IMR-90 (cell line): ENCODE data around the gene SERPINF2. TPM values are rescaled to one million over a fixed set of nuclear protein-coding genes. Genes with fewer than 3 reads are reported as not detected.

Experiments
- ATAC-seq: fragments of 200-7000 bp; cut with Tn5 transposase; 2 replicates; pipeline ENCODE4 v1.9.1; 2020; ENCODE audit warnings: low read depth, mild to moderate bottlenecking, moderate library complexity
- BruUV-seq: library from RNA; stranded (reverse); fragments of 400-500 nt; replicated peaks from 2 replicates; lab custom pipeline; 2021; lab: Mats Ljungman, UMichigan
- CTCF ChIA-PET: fragments of 300-600 bp; formaldehyde crosslinking; extraction: SDS; loops from one replicate; lab custom pipeline; 2021; ENCODE audit warnings: antibody characterized with exemption; lab: Yijun Ruan, JAX
- POLR2A ChIA-PET: fragments of 300-600 bp; sonication (Branson Sonifier 250); formaldehyde crosslinking; loops from one replicate; lab custom pipeline; 2022; ENCODE audit warnings: antibody characterized with exemption; ENCODE audit not compliant: unreplicated experiment; lab: Charles Lee
- DNase-seq: peaks from one replicate; pipeline ENCODE4 v3.0.0; 2013
- H2AFZ ChIP-seq: replicated peaks from 2 replicates; pipeline ENCODE3; 2013; ENCODE audit warnings: low read length, mild to moderate bottlenecking; ENCODE audit not compliant: poor library complexity
- H2AK5ac ChIP-seq: 2 replicates; pipeline ENCODE4 v1.6.1; 2013; ENCODE audit warnings: low read depth, low read length, inconsistent platforms
- H2AK9ac ChIP-seq: replicated peaks from 2 replicates; pipeline ENCODE3; 2013; ENCODE audit warnings: mild to moderate bottlenecking, low read depth, low read length, moderate library complexity; ENCODE audit not compliant: poor library complexity
- H2BK120ac ChIP-seq: 2 replicates; pipeline ENCODE4 v1.6.1; 2013; ENCODE audit warnings: low read depth, low read length, inconsistent platforms
- H2BK15ac ChIP-seq: 3 replicates; pipeline ENCODE4 v1.6.1; 2013; ENCODE audit warnings: low read depth, low read length, inconsistent platforms
- H2BK20ac ChIP-seq: 2 replicates; pipeline ENCODE4 v1.6.1; 2013; ENCODE audit warnings: low read depth, mild to moderate bottlenecking, inconsistent platforms, low read length, moderate library complexity
- H2BK5ac ChIP-seq: 2 replicates; pipeline ENCODE4 v1.6.1; 2013; ENCODE audit warnings: mild to moderate bottlenecking, low read depth, low read length, inconsistent platforms; ENCODE audit not compliant: poor library complexity, severe bottlenecking
- H3K14ac ChIP-seq: replicated peaks from 2 replicates; pipeline ENCODE4 v1.6.1; 2013; ENCODE audit warnings: low read depth, low read length, inconsistent platforms
- H3K18ac ChIP-seq: 2 replicates; pipeline ENCODE4 v1.6.1; 2013; ENCODE audit warnings: low read depth, low read length, control low read depth
- H3K23ac ChIP-seq: 2 replicates; pipeline ENCODE4 v1.6.1; 2013; ENCODE audit warnings: low read depth, low read length, inconsistent platforms
- H3K27ac ChIP-seq: 2 replicates; pipeline ENCODE4 v1.5.1; 2013; ENCODE audit warnings: mild to moderate bottlenecking, control low read depth, low read length; ENCODE audit not compliant: insufficient read depth
- H3K27me3 ChIP-seq: 2 replicates; pipeline ENCODE4 v1.6.1; 2013; ENCODE audit warnings: low read length; ENCODE audit not compliant: control insufficient read depth, insufficient read depth
- H3K36me3 ChIP-seq: 2 replicates; pipeline ENCODE4 v1.6.1; 2013; ENCODE audit warnings: low read length, mixed read lengths; ENCODE audit not compliant: control insufficient read depth, insufficient read depth
- H3K4ac ChIP-seq: 2 replicates; pipeline ENCODE4 v1.6.1; 2013; ENCODE audit warnings: low read depth, low read length, inconsistent platforms
- H3K4me1 ChIP-seq: 2 replicates; pipeline ENCODE4 v1.6.1; 2013; ENCODE audit warnings: low read length, mixed read lengths; ENCODE audit not compliant: control insufficient read depth, insufficient read depth
- H3K4me2 ChIP-seq: 2 replicates; pipeline ENCODE4 v1.6.1; 2013; ENCODE audit warnings: low read depth, mild to moderate bottlenecking, control low read depth, low read length, moderate library complexity
- H3K4me3 ChIP-seq: 2 replicates; pipeline ENCODE4 v1.5.1; 2013; ENCODE audit warnings: low read depth, mild to moderate bottlenecking, control low read depth, low read length, moderate library complexity; ENCODE audit not compliant: insufficient read depth
- H3K56ac ChIP-seq: 2 replicates; pipeline ENCODE4 v1.6.1; 2013; ENCODE audit warnings: low read length, inconsistent platforms; ENCODE audit not compliant: insufficient read depth; ENCODE audit errors: extremely low read depth
- H3K79me1 ChIP-seq, 2 experiments: 2 replicates each; pipeline ENCODE4 v1.6.1; 2013; ENCODE audit warnings: low read length in 2 of 2, inconsistent platforms in 1 of 2, low read depth in 1 of 2
- H3K9ac ChIP-seq: 2 replicates; pipeline ENCODE4 v1.6.1; 2013; ENCODE audit warnings: low read depth, low read length, control low read depth
- H3K9me1 ChIP-seq: 2 replicates; pipeline ENCODE4 v1.6.1; 2013; ENCODE audit warnings: low read length, inconsistent platforms; ENCODE audit not compliant: insufficient read depth
- H3K9me3 ChIP-seq: 2 replicates; pipeline ENCODE4 v1.6.1; 2013; ENCODE audit warnings: low read length; ENCODE audit not compliant: control insufficient read depth, insufficient read depth
- H4K20me1 ChIP-seq: 2 replicates; pipeline ENCODE4 v1.6.1; 2013; ENCODE audit warnings: low read length, inconsistent platforms; ENCODE audit not compliant: insufficient read depth
- H4K5ac ChIP-seq: 2 replicates; pipeline ENCODE4 v1.6.1; 2013; ENCODE audit warnings: mild to moderate bottlenecking, low read depth, low read length, control low read depth
- H4K8ac ChIP-seq, 2 experiments: 2 replicates each; pipeline ENCODE4 v1.6.1; 2013; ENCODE audit warnings: low read depth in 2 of 2, low read length in 2 of 2, control low read depth in 1 of 2, inconsistent platforms in 1 of 2
- H4K91ac ChIP-seq: 2 replicates; pipeline ENCODE4 v1.6.1; 2013; ENCODE audit warnings: low read depth, low read length, inconsistent platforms; ENCODE audit not compliant: insufficient read depth
- BHLHE40 ChIP-seq: fragments of 150-350 bp; IDR thresholded peaks from 2 replicates; pipeline ENCODE4 v1.6.1; 2016; ENCODE audit warnings: mild to moderate bottlenecking, low read depth, low read length
- CEBPB ChIP-seq: IDR thresholded peaks from 2 replicates; pipeline ENCODE4 v1.6.1; 2012; ENCODE audit warnings: low read depth, low read length, improper control_type of control experiment
- CHD1 ChIP-seq: IDR thresholded peaks from 2 replicates; pipeline ENCODE4 v1.6.1; 2012; ENCODE audit warnings: low read depth, low read length, improper control_type of control experiment
- CTCF ChIP-seq: conservative IDR thresholded peaks from 2 replicates; pipeline ENCODE4 v1.5.1; 2012; ENCODE audit warnings: mild to moderate bottlenecking, low read depth, low read length, improper control_type of control experiment
- ELK1 ChIP-seq: fragments of 150-350 bp; IDR thresholded peaks from 2 replicates; pipeline ENCODE4 v1.6.1; 2016; ENCODE audit warnings: low read depth, mild to moderate bottlenecking, low read length, moderate library complexity, borderline replicate concordance
- FOS ChIP-seq: fragments of 150-350 bp; IDR thresholded peaks from 2 replicates; pipeline ENCODE4 v1.6.1; 2016; ENCODE audit warnings: low read depth, low read length
- MAFK ChIP-seq: IDR thresholded peaks from 2 replicates; pipeline ENCODE4 v1.6.1; 2012; ENCODE audit warnings: low read depth, low read length, improper control_type of control experiment
- MAZ ChIP-seq: IDR thresholded peaks from 2 replicates; pipeline ENCODE4 v1.6.1; 2012; ENCODE audit warnings: low read depth, mild to moderate bottlenecking, low read length, improper control_type of control experiment, moderate library complexity, borderline replicate concordance
- MXI1 ChIP-seq: IDR thresholded peaks from 2 replicates; pipeline ENCODE4 v1.6.1; 2012; ENCODE audit warnings: low read depth, mild to moderate bottlenecking, low read length, moderate library complexity, borderline replicate concordance
- NFE2L2 ChIP-seq: fragments of 150-350 bp; IDR thresholded peaks from 2 replicates; pipeline ENCODE4 v1.6.1; 2016; ENCODE audit warnings: low read depth, mild to moderate bottlenecking, low read length
- POLR2A ChIP-seq: IDR thresholded peaks from 2 replicates; pipeline ENCODE4 v1.6.1; 2012; ENCODE audit warnings: mild to moderate bottlenecking, low read depth, low read length
- RAD21 ChIP-seq: IDR thresholded peaks from 2 replicates; pipeline ENCODE4 v1.6.1; 2012; ENCODE audit warnings: low read length, improper control_type of control experiment
- RCOR1 ChIP-seq: IDR thresholded peaks from 2 replicates; pipeline ENCODE4 v1.6.1; 2012; ENCODE audit warnings: mild to moderate bottlenecking, low read length, improper control_type of control experiment; ENCODE audit not compliant: insufficient replicate concordance
- RFX5 ChIP-seq: IDR thresholded peaks from 2 replicates; pipeline ENCODE4 v1.8.0; 2012; ENCODE audit warnings: low read depth, mild to moderate bottlenecking, low read length, moderate library complexity
- SMC3 ChIP-seq: fragments of 150-350 bp; IDR thresholded peaks from 2 replicates; pipeline ENCODE4 v1.6.1; 2016; ENCODE audit warnings: low read depth, mild to moderate bottlenecking, antibody characterized with exemption, low read length, moderate library complexity
- USF2 ChIP-seq: fragments of 150-350 bp; IDR thresholded peaks from 2 replicates; pipeline ENCODE4 v1.6.1; 2017; ENCODE audit warnings: mild to moderate bottlenecking, antibody characterized with exemption, low read length, low read depth
- WGBS, 2 experiments: methylation state at CpG; one replicate each; pipeline versions ENCODE4 v1.1.5 to v1.1.7; 2013; ENCODE audit warnings: missing lambda C conversion rate in 2 of 2; ENCODE audit not compliant: insufficient read length in 1 of 2; ENCODE audit errors: extremely low coverage in 2 of 2; 5-methylcytosine and 5-hydroxymethylcytosine counted together
- dilution Hi-C: fragments of 300-500 bp; cut with HindIII; formaldehyde crosslinking; loops from one replicate; pipeline ENCODE4 v1.14.3; 2018; ENCODE audit warnings: low sequenced_read_pairs; ENCODE audit not compliant: unreplicated experiment
- in situ Hi-C: fragments of 300-500 bp; cut with MboI; formaldehyde crosslinking; loops from 3 replicates; pipeline ENCODE4 v1.14.3; 2019; ENCODE audit warnings: low sequenced_read_pairs, inconsistent platforms, mixed read lengths
- intact Hi-C: fragments of 100-400 bp; cut with micrococcal nuclease; formaldehyde crosslinking; loops from 2 replicates; pipeline ENCODE4 v1.10.0; 2022
- polyA plus RNA-seq, 3 experiments: library from polyadenylated mRNA; depleted of rRNA; stranded (reverse); fragments of >200 nt; gene quantifications; 2 replicates each; pipeline ENCODE4 v1.2.3, GENCODE V29; 2012; ENCODE audit warnings: low replicate concordance in 1 of 3
- total RNA-seq: library from RNA; depleted of rRNA; stranded (reverse); fragments of >200 nt; gene quantifications from 2 replicates; pipeline ENCODE4 v1.2.3, GENCODE V29; 2012

Gene SERPINF2
- total and polyA plus RNA-seq, 2 of the 4 experiments (the other 2 are of a cell fraction) = not detected

GRCh38 chr17:1727258-1727789 is 15.3 kb upstream of the SERPINF2 start:
- dilution Hi-C loops = no loop called here

More at GRCh38 chr17:1727258-1727789, 15.3 kb upstream of the SERPINF2 start:
- intact Hi-C loops (no loop called here), in situ Hi-C loops (no loop called here)
- POLR2A ChIA-PET = interaction anchor here (1.1 kb wide), 1 partner anchor 11 kb away, joined by 3 read pairs; no protein-coding TSS in a partner anchor
- Histone ChIP-seq H3K23ac (no peak overlapping the region), H3K4me2 (no peak overlapping the region), H3K9me1 (peaks cover 11% of the 10 kb centered on the region), H3K9me3 (no peaks in the 10 kb centered on the region), H3K4me1 (peaks cover 11% of the 10 kb centered on the region), H4K8ac (no peak overlapping the region), H3K79me1 (peaks cover 10 to 28% of the 10 kb centered on the region in 2 experiments), H2AK5ac (no peak overlapping the region), H3K56ac (no peak overlapping the region), H3K4me3 (no peak overlapping the region), H2BK15ac (no peak overlapping the region), H4K20me1 (no peaks in the 10 kb centered on the region), H3K9ac (no peak overlapping the region), H2BK120ac (no peak overlapping the region), H4K5ac (no peak overlapping the region), H3K18ac (no peak overlapping the region), H3K4ac (no peak overlapping the region), H2BK5ac (no peak overlapping the region), H2AFZ (no peak overlapping the region), H3K14ac (no peak overlapping the region), H2BK20ac (no peak overlapping the region), H3K36me3 (peaks cover 30% of the 10 kb centered on the region; the same call in 1 of the 2 replicates), H3K27ac (no peak overlapping the region), H4K91ac (no peak overlapping the region), H3K27me3 (no peaks in the 10 kb centered on the region), H2AK9ac (no peak overlapping the region)
- ATAC-seq (no peak), DNase-seq (no peak)
- CTCF ChIA-PET = interaction anchor here (1.2 kb wide), 1 partner anchor 336 kb away, joined by 3 read pairs; no protein-coding TSS in a partner anchor
- BruUV-seq = no TSS peak
- 98% methylated on average over 17 of the region's 21 CpGs; no CpG with 5 or more reads in 1 of the 2 experiments for WGBS, 2 experiments
- TF ChIP-seq CTCF (no peak), ELK1 (no peak), RFX5 (no peak), CEBPB (no peak), POLR2A (no peak), BHLHE40 (no peak), FOS (no peak), MAZ (no peak), NFE2L2 (no peak), CHD1 (no peak), MXI1 (no peak), MAFK (no peak), SMC3 (no peak), USF2 (no peak), RAD21 (no peak), RCOR1 (no peak)
